Cardiac fibroblast (primary cell): ENCODE measurements around the gene LCE1D.

ENCODE experiments used
- DNase-seq, 2 donors: peaks; one replicate each; pipeline versions ENCODE4 v3.0.0 to v3.0.0-alpha.2; 2010; ENCODE audit warnings: low read depth in 2 of 2
- H3K4me3 ChIP-seq, 2 donors: replicated peaks in 1 of 2; 1 replicate in 1 of 2; 2 replicates in 1 of 2; pipeline ENCODE4 v1.5.1; 2011; ENCODE audit warnings: low read depth in 2 of 2, low read length in 2 of 2, mild to moderate bottlenecking in 2 of 2, moderate library complexity in 1 of 2
- TF ChIP-seq, protein P1 (sequence below): IDR thresholded peaks from one replicate; pipeline ENCODE4 v1.5.1; 2011; ENCODE audit warnings: low read depth, mild to moderate bottlenecking, low read length, inconsistent platforms

LCE1D gene

DNA sequence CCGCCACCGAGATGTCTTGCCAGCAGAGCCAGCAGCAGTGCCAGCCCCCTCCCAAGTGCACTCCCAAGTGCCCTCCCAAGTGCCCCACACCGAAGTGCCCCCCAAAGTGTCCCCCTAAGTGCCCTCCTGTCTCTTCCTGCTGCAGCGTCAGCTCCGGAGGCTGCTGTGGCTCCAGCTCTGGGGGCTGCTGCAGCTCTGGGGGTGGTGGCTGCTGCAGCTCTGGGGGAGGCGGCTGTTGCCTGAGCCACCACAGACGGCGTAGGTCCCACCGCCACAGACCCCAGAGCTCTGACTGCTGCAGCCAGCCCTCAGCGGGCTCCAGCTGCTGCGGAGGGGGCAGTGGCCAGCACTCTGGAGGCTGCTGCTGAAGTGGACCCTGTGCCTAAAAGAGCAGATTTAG, 20.2 kb upstream of the LCE1D start:
- no peak for DNase-seq
- no peak overlapping the region for H3K4me3 ChIP-seq
- TF ChIP-seq, protein P1, sequence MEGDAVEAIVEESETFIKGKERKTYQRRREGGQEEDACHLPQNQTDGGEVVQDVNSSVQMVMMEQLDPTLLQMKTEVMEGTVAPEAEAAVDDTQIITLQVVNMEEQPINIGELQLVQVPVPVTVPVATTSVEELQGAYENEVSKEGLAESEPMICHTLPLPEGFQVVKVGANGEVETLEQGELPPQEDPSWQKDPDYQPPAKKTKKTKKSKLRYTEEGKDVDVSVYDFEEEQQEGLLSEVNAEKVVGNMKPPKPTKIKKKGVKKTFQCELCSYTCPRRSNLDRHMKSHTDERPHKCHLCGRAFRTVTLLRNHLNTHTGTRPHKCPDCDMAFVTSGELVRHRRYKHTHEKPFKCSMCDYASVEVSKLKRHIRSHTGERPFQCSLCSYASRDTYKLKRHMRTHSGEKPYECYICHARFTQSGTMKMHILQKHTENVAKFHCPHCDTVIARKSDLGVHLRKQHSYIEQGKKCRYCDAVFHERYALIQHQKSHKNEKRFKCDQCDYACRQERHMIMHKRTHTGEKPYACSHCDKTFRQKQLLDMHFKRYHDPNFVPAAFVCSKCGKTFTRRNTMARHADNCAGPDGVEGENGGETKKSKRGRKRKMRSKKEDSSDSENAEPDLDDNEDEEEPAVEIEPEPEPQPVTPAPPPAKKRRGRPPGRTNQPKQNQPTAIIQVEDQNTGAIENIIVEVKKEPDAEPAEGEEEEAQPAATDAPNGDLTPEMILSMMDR, result no peak

DNA sequence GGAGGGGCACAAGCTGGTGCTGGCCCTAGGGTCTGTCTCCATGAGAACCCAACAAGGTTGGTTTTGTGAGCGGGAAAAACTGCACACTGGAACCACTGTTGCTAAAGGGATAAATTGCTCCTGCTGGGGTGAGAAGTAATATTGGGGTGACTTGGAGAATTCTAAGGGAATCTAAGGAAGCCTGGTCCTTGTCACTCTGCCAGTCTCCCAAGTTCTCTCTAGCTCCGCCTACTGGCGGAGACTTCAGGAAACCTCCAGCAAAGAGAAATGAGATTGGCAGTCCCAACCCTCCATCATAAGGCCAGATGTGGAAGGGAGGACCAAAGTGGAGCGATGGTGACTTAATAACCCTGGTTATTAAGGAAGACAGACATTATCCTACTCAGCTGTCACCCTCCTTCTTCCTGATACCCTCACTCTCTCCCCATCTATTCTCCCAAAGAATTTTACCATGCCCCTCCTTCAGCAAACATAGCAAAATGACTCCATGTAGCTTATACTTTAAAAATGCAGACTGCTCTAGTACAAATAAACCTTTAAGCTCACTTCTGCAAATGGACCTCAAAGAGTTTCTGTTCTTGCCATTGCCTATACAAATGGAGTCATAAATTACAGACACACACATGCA, 18.9 kb upstream of the LCE1D start:
- TF ChIP-seq, protein P1, result no peak
- DNase-seq, result no peak
- H3K4me3 ChIP-seq, result no peak overlapping the region

DNA sequence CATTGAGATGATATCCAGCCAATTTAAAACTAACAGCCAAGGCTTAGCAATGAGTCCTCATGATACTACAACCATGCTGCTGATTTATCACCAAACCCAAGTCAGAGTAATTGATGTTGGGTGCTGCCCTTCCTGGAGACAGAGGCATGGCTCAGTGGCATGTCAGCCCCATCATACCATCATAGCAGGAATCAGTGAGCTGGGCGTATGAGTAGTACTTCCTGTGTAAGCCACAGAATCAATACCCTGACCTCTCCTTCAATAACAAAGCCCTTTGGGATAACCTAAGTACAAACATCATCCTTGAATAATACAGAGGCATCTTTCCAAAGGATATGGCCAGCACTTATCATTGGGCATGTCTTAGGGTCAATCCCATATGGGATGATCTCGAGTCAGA, 13.4 kb upstream of the LCE1D start:
- no peak for DNase-seq

DNA sequence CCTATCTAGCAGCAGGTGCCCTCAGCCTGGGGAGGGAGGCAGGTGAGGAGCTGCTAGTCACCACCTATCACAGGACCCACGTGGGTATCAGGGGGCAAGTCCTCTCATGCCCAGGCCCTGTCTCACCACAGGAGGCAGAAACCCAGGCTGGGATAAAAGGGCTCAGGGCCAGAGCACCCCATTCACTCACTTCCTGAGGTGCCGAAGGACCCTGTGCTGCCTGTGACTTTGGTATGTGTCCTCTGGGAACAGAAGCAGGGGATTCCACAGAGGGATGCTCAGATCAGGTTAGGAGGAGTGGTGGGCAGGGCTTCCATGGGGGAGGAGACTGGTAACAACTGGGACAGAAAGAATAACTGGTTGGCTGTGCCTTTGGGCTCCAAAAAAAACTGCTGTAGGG, 10.4 kb upstream of the LCE1D start, which contains the start of gene LCE1E:
LCE1E (plus strand) TSS at position 181 of the 400 bp plus-strand sequence. CDS start 1,043 bp downstream, outside the sequence.
- TF ChIP-seq, protein P1, result no peak
- no peak within 1 kb of the TSS for H3K4me3 ChIP-seq
- no peak for DNase-seq

More for the DNA sequence above, 13.4 kb upstream of the LCE1D start:
- H3K4me3 ChIP-seq, result no peak overlapping the region
- TF ChIP-seq, protein P1, result no peak

DNA sequence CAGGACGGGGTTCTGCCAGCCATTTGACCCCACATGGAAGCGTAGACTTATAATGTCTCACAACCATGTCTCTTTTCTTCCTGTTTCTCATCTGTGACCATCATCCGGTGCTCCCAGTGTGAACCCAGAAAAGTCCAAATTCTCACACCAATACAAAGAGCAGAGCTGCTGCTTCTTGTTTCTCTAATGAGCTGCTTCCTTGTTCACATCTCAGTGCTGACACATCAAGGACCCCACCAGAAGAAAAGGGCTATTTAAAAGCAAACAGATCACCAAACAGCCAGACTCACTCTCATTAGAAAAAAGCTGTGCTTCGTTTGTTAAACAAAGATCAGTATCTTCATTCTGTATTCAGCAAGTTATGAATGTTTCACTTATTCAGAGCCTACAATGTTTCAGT, 835 bp upstream of the LCE1D start:
- DNase-seq, result no peak
- H3K4me3 ChIP-seq, result no peak overlapping the region
- TF ChIP-seq, protein P1, result no peak

DNA sequence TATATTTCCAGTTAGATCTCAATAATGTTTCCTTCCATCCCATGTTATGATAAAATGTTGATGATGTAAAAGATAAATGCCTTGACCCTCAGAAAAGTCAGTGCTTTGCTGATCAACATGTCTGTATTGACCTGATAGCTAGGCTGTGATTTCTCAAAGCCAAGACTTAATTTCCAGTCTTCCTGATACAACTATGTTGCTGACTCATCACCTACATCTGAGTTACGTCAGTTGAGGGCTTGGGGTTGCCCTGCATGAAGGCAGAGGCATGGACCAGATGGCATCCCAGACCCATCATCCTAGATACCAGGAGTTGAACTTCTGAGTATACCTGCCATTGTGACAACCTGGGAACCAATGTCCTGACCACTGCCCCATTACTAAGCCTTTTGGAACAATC, 4.8 kb downstream of the LCE1D start:
- H3K4me3 ChIP-seq, result no peak overlapping the region
- TF ChIP-seq, protein P1, result no peak
- DNase-seq, result no peak

DNA sequence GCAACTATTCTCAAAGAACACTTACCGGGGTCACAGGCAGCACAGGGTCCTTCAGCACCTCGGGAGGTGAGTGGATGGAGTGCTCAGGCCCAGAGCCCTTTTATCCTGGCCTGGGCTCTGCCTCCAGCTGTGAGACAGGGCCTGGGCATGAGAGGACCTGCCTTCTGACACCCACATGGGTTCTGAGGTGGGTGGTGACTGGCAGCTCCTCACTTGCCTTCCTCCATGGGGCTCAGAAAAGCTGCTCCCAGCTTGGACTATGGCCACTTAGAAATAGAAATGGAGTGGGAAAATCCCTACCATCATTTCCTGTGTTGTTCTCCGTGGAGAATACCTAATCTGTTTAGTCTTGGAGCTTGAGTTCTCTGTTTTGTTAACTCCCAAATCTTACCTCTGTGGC, 10.1 kb downstream of the LCE1D start, which contains the start of gene LCE1C:
LCE1C (minus strand) TSS at position 76 of the 400 bp plus-strand sequence. CDS start 1,173 bp downstream, outside the sequence.
- DNase-seq, result no peak
- no peak within 1 kb of the TSS for H3K4me3 ChIP-seq
- TF ChIP-seq, protein P1, result no peak
